ENCODE results near the gene CDRT15L2.
"Not testable (repeated sequence)": the region's sequence is repeated elsewhere in the genome, so short reads cannot be mapped to it uniquely, and the experiment has no call there.

GRCh38 chr17:20554728-20555127 is 24.8 kb upstream of the CDRT15L2 start:
- TF ChIP-seq CTCF, POLR2A (IDR thresholded peaks at IDR 0.05): not testable (repeated sequence)

All from Peyer's patch (tissue), 4 donors.